Cardiac muscle cell (in vitro differentiated cells and primary cell): ENCODE measurements around the gene CXCR5. TPM values are rescaled to one million over a fixed set of nuclear protein-coding genes. Genes with fewer than 3 reads are reported as not detected.
A peak's percentile ranks its signal among the peaks of the same experiment; 100 is the strongest.

Experiments
- DNase-seq, 2 donors: peaks; one replicate each; pipeline versions ENCODE4 v3.0.0 to v3.0.0-alpha.2; 2010 to 2017; ENCODE audit warnings: low read depth in 1 of 2, low spot score in 1 of 2
- H3K27ac ChIP-seq: fragments of 200-600 bp; sonication (generic); 2 replicates; pipeline ENCODE4 v1.5.1; 2016
- H3K27me3 ChIP-seq: fragments of 200-600 bp; sonication (generic); 2 replicates; pipeline ENCODE4 v1.6.0; 2016; ENCODE audit warnings: control low read depth
- H3K36me3 ChIP-seq: fragments of 200-600 bp; sonication (generic); 2 replicates; pipeline ENCODE4 v1.5.1; 2016; ENCODE audit warnings: control low read depth
- H3K4me1 ChIP-seq: fragments of 200-600 bp; sonication (generic); 2 replicates; pipeline ENCODE4 v1.8.1; 2017; ENCODE audit warnings: low read depth, mild to moderate bottlenecking, mixed run types
- H3K4me3 ChIP-seq: fragments of 200-600 bp; sonication (generic); 2 replicates; pipeline ENCODE4 v1.5.1; 2016; ENCODE audit warnings: mild to moderate bottlenecking
- H3K9me3 ChIP-seq: fragments of 200-600 bp; sonication (generic); 2 replicates; pipeline ENCODE4 v1.5.1; 2017; ENCODE audit warnings: low read depth, mild to moderate bottlenecking, control low read depth
- polyA plus RNA-seq: library from polyadenylated mRNA; unstranded; fragments of >200 nt; fragmentation: Nextera tagmentation; extraction: Ambion mirVana; gene quantifications from 2 replicates; pipeline ENCODE4 v1.2.1, GENCODE V29; 2016
- total RNA-seq: library from RNA; depleted of rRNA; stranded (reverse); fragments of >200 nt; gene quantifications from 2 replicates; pipeline ENCODE4 v1.2.3, GENCODE V29; 2016
- TF ChIP-seq, protein P1 (sequence below): IDR thresholded peaks from 2 replicates; pipeline ENCODE4 v1.5.1; 2012; ENCODE audit warnings: low read depth, mild to moderate bottlenecking, low read length

The CXCR5 gene
- total and polyA plus RNA-seq, 2 experiments from 2014 or later: not detected

DNA sequence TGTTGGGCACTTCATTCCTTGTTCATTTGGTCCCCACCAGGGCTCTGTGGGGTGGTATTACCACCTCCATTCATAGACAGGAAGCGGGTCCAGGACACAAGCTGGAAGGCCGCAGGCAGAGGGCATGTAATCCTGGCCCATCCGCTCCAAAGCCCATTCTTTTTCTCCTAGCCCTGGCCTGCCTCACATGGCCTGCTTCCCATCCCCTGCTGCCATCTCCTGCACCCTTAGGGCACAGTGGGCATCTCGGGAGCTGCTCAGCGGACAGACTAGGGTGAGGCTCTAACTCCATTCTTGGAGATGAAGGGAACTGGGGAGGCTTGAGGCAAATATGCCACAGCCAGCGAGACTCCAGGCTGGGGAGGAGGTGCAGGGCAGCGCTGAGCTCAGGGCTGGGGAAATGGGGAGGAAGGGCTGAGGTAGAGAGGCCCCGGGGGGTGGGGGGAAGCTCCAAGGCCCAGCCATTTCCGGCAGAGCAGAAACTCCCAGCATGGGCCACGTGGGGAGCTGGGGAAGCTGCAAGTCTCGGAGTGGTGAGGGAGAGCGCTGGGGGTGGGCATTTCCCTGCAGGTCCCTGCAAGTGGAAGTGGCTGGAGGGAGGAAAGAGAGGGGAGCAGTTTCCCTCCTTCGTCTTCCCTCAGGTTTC, 56.4 kb downstream of the CXCR5 start:
- Histone ChIP-seq H3K4me1 (no peaks in the 10 kb centered on the region), H3K9me3 (no peaks in the 10 kb centered on the region), H3K27ac (no peak overlapping the region), H3K4me3 (no peak overlapping the region), H3K36me3 (no peaks in the 10 kb centered on the region), H3K27me3 (no peaks in the 10 kb centered on the region)
- TF ChIP-seq, protein P1, sequence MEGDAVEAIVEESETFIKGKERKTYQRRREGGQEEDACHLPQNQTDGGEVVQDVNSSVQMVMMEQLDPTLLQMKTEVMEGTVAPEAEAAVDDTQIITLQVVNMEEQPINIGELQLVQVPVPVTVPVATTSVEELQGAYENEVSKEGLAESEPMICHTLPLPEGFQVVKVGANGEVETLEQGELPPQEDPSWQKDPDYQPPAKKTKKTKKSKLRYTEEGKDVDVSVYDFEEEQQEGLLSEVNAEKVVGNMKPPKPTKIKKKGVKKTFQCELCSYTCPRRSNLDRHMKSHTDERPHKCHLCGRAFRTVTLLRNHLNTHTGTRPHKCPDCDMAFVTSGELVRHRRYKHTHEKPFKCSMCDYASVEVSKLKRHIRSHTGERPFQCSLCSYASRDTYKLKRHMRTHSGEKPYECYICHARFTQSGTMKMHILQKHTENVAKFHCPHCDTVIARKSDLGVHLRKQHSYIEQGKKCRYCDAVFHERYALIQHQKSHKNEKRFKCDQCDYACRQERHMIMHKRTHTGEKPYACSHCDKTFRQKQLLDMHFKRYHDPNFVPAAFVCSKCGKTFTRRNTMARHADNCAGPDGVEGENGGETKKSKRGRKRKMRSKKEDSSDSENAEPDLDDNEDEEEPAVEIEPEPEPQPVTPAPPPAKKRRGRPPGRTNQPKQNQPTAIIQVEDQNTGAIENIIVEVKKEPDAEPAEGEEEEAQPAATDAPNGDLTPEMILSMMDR: no peak
- peak in 1 of 2 donors; percentile 65 for DNase-seq

DNA sequence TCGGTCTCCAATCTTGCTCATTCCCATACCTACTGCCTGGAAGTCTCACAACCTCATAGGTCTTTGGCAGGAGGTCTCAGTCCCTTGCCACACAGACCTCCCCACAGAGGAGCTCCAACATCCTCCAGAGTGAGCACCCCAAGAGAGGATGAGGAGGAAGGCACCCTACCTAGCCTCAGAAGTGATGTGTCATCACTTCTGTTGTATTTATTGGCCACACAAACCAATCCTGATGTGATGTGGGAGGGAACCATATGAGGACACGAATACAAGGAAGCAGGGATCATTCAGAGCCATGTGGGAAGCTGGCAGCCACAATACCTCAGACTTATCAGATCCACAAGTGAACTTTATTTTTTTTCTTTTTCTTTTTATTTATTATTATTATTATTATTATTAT, 63.4 kb downstream of the CXCR5 start:
- Histone ChIP-seq H3K27me3 (peaks cover 2% of the 10 kb centered on the region), H3K9me3 (no peaks in the 10 kb centered on the region), H3K4me3 (no peak overlapping the region), H3K27ac (no peak overlapping the region), H3K36me3 (no peaks in the 10 kb centered on the region), H3K4me1 (no peaks in the 10 kb centered on the region)
- no peak for DNase-seq
- TF ChIP-seq, protein P1: no peak

Other genes starting within 250 kb of the CXCR5 start
- not detected in 2 replicates for gene TREH, start 204.2 kb upstream of the CXCR5 start, total RNA-seq
- 0.42 TPM in 1 of 2 replicates, not detected in the other for gene TREH, start 204.2 kb upstream of the CXCR5 start, polyA plus RNA-seq
- gene DDX6, start 92.7 kb upstream of the CXCR5 start, total RNA-seq: 98.2 and 113 TPM in 2 replicates
- gene DDX6, start 92.7 kb upstream of the CXCR5 start, polyA plus RNA-seq: 27.4 and 33.5 TPM in 2 replicates
- 15.9 and 22.9 TPM in 2 replicates for gene BCL9L, start 42.0 kb downstream of the CXCR5 start, total RNA-seq
- gene BCL9L, start 42.0 kb downstream of the CXCR5 start, polyA plus RNA-seq: 10.0 and 11.2 TPM in 2 replicates
- gene UPK2, start 72.4 kb downstream of the CXCR5 start, total RNA-seq: 0.89 TPM in 1 of 2 replicates, not detected in the other
- 1.4 and 3.3 TPM in 2 replicates for gene UPK2, start 72.4 kb downstream of the CXCR5 start, polyA plus RNA-seq
- 0.42 TPM in 1 of 2 replicates, not detected in the other for gene FOXR1, start 87.9 kb downstream of the CXCR5 start, total RNA-seq
- gene FOXR1, start 87.9 kb downstream of the CXCR5 start, polyA plus RNA-seq: not detected in 2 replicates
- 26.6 and 78.2 TPM in 2 replicates for gene CENATAC, start 114.2 kb downstream of the CXCR5 start, total RNA-seq
- gene CENATAC, start 114.2 kb downstream of the CXCR5 start, polyA plus RNA-seq: 25.2 and 27.0 TPM in 2 replicates
- 837 and 1,038 TPM in 2 replicates for gene RPS25, start 134.5 kb downstream of the CXCR5 start, total RNA-seq
- 1,114 and 1,223 TPM in 2 replicates for gene RPS25, start 134.5 kb downstream of the CXCR5 start, polyA plus RNA-seq
- gene TRAPPC4, start 134.9 kb downstream of the CXCR5 start, total RNA-seq: 56.1 and 64.8 TPM in 2 replicates
- gene TRAPPC4, start 134.9 kb downstream of the CXCR5 start, polyA plus RNA-seq: 130 and 166 TPM in 2 replicates
- gene SLC37A4, start 147.0 kb downstream of the CXCR5 start, total RNA-seq: 38.7 and 41.4 TPM in 2 replicates
- gene SLC37A4, start 147.0 kb downstream of the CXCR5 start, polyA plus RNA-seq: 36.7 and 41.3 TPM in 2 replicates
- 103 and 187 TPM in 2 replicates for gene HYOU1, start 173.3 kb downstream of the CXCR5 start, total RNA-seq
- gene HYOU1, start 173.3 kb downstream of the CXCR5 start, polyA plus RNA-seq: 65.5 and 125 TPM in 2 replicates
- gene VPS11, start 183.9 kb downstream of the CXCR5 start, total RNA-seq: 22.1 and 34.1 TPM in 2 replicates
- 22.3 and 23.7 TPM in 2 replicates for gene VPS11, start 183.9 kb downstream of the CXCR5 start, polyA plus RNA-seq
- 9.6 and 17.2 TPM in 2 replicates for gene HMBS, start 201.0 kb downstream of the CXCR5 start, total RNA-seq
- gene HMBS, start 201.0 kb downstream of the CXCR5 start, polyA plus RNA-seq: 55.2 and 92.9 TPM in 2 replicates
- gene DPAGT1, start 218.0 kb downstream of the CXCR5 start, total RNA-seq: 31.4 and 36.0 TPM in 2 replicates
- 57.9 and 77.3 TPM in 2 replicates for gene DPAGT1, start 218.0 kb downstream of the CXCR5 start, polyA plus RNA-seq
- 16.4 and 20.8 TPM in 2 replicates for gene C2CD2L, start 223.5 kb downstream of the CXCR5 start, total RNA-seq
- 11.1 and 14.8 TPM in 2 replicates for gene C2CD2L, start 223.5 kb downstream of the CXCR5 start, polyA plus RNA-seq
- gene HINFP, start 237.7 kb downstream of the CXCR5 start, total RNA-seq: 21.6 and 28.2 TPM in 2 replicates
- 33.2 and 34.1 TPM in 2 replicates for gene HINFP, start 237.7 kb downstream of the CXCR5 start, polyA plus RNA-seq